HEK293 (cell line): ENCODE results near the gene POC1B.

Source experiments
- KLF16 ChIP-seq: fragments of 450-650 bp; formaldehyde crosslinking; IDR thresholded peaks from 2 replicates; pipeline ENCODE4 v1.5.1; 2017; ENCODE audit warnings: missing biosample characterization, missing genetic modification characterization
- ZFP41 ChIP-seq: fragments of 450-650 bp; formaldehyde crosslinking; IDR thresholded peaks from 2 replicates; pipeline ENCODE4 v1.5.1; 2016; ENCODE audit warnings: missing biosample characterization, missing genetic modification characterization, borderline replicate concordance
- ZNF423 ChIP-seq: fragments of 450-650 bp; formaldehyde crosslinking; IDR thresholded peaks from 2 replicates; pipeline ENCODE4 v1.5.1; 2016; ENCODE audit warnings: missing biosample characterization, missing genetic modification characterization
- ZNF776 ChIP-seq: fragments of 450-650 bp; formaldehyde crosslinking; IDR thresholded peaks from 2 replicates; pipeline ENCODE4 v1.5.0; 2017; ENCODE audit warnings: missing biosample characterization, missing genetic modification characterization, borderline replicate concordance
- TF ChIP-seq, protein P1 (sequence below): fragments of 450-650 bp; formaldehyde crosslinking; IDR thresholded peaks from 2 replicates; pipeline ENCODE4 v1.5.1; 2016; ENCODE audit warnings: missing biosample characterization, missing genetic modification characterization
- TF ChIP-seq, protein P2 (sequence below): IDR thresholded peaks from 2 replicates; pipeline ENCODE4 v1.6.1; 2011; ENCODE audit warnings: mild to moderate bottlenecking, low read depth, low read length, borderline replicate concordance

DNA sequence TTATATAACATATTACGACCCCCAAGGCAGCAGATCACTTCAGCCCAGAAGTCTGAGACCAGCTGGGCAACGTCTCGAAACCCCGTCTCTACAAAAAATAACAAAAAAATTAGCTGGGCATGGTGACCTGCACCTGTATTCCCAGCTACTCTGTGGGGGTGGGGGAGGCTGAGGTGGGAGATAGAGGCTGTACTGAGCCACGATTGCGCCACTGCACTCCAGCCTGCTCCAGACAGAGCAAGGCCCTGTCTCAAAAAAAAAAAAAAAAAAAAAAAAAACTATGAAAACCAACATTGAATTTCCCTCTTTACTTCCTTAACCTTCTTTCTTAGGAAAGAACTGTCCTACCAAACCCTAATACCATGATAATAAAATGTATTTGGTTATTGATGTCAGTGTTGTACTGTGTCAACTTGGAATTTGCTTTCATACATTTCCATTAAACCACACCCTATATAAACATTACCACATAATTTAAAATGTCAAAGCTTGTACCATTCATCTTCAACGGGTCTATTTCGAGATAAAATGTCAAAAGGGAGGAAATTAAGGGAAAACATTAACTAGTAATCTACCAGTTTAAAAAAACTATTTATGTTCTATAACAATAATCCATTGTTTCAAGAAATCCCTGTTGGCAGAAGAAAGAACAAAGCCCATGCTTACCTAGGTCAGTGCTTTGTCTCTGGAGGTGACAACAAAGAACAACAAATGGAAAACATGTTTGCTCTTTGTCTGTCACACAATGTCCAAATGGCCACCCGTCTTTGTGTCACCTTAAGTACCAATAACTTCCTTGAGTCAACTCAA lies 18.6 kb downstream of the POC1B start:
- TF ChIP-seq, protein P1, sequence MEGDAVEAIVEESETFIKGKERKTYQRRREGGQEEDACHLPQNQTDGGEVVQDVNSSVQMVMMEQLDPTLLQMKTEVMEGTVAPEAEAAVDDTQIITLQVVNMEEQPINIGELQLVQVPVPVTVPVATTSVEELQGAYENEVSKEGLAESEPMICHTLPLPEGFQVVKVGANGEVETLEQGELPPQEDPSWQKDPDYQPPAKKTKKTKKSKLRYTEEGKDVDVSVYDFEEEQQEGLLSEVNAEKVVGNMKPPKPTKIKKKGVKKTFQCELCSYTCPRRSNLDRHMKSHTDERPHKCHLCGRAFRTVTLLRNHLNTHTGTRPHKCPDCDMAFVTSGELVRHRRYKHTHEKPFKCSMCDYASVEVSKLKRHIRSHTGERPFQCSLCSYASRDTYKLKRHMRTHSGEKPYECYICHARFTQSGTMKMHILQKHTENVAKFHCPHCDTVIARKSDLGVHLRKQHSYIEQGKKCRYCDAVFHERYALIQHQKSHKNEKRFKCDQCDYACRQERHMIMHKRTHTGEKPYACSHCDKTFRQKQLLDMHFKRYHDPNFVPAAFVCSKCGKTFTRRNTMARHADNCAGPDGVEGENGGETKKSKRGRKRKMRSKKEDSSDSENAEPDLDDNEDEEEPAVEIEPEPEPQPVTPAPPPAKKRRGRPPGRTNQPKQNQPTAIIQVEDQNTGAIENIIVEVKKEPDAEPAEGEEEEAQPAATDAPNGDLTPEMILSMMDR (tag by site-specific recombination), result no peak
- no peak for TF ChIP-seq KLF16 (tag by site-specific recombination)
- TF ChIP-seq, protein P2, sequence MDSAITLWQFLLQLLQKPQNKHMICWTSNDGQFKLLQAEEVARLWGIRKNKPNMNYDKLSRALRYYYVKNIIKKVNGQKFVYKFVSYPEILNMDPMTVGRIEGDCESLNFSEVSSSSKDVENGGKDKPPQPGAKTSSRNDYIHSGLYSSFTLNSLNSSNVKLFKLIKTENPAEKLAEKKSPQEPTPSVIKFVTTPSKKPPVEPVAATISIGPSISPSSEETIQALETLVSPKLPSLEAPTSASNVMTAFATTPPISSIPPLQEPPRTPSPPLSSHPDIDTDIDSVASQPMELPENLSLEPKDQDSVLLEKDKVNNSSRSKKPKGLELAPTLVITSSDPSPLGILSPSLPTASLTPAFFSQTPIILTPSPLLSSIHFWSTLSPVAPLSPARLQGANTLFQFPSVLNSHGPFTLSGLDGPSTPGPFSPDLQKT, result no peak
- TF ChIP-seq ZFP41 (tag by site-specific recombination), result no peak
- no peak for TF ChIP-seq ZNF776 (tag by site-specific recombination)
- TF ChIP-seq ZNF423 (tag by site-specific recombination), result no peak
